NCI-H187 treated with DMSO at 0.1 percent for 48 hours (cell line): ENCODE measurements around the gene NECTIN4.
A peak's percentile ranks its signal among the peaks of the same experiment; 100 is the strongest.

ENCODE experiments used
- DNase-seq: peaks from one replicate; lab custom pipeline; 2025; lab: John Stamatoyannopoulos, UW

NECTIN4 gene

DNA sequence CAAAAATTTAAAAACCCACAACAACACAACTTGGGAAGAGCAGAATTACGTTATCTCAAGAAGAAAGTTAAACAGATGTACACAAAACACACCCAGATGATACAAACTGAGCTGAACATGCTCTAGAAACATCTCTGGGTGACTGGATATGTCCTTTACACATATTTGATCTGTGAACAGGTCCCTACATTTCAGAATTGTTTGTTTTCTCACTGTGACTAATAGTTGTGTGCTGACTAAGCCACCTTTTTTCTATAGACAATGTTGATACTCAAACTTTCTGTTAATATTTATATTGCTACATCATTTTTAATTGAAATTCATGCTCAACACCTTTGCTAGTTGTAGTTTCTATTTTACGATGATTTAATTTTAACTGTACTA is 67.4 kb downstream of the NECTIN4 start:
- DNase-seq: no peak

DNA sequence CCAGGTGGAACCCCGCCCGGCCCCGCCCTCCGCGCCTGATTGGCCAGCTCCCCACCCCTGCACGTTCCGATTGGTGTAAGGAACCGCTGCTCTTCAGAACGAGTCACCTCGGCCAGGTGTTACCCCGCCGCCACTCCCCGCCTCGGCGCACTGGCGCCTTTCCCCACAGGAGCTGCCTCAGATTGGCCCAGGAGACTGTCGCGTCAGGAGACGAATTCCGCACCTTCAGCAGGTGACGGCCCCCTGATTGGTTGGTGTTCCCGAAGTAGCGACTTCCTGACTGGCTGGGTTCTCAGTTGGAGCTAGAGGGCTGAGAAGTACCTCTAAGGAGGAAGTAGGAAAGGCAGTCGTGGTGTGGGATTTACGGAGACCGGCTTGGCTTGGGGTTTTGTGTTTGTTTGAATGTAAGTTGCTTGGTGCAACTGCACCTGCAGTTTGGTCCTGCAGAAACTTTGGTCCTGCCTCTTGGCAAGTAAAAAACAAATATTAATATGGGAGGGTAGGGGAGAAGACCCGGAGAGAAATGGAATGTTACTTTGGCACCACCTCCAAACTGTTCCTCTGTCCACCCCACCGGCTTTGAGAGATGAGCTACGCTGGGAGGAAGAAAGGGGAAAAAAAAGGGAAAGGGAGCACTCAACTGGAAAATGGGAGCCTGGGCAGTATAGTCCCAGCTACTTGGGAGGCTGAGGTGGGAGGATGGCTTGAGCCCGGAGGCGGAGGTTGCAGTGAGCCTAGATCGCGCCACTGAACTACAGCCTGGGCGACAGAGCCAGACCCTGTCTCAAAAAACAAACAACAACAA is 68.0 kb downstream of the NECTIN4 start:
- DNase-seq: peak; percentile 99
